ENCODE results near the gene GEMIN4. TPM values are rescaled to one million over a fixed set of nuclear protein-coding genes. Genes with fewer than 3 reads are reported as not detected.

GEMIN4 gene
- total RNA-seq = 10.6 TPM

DNA sequence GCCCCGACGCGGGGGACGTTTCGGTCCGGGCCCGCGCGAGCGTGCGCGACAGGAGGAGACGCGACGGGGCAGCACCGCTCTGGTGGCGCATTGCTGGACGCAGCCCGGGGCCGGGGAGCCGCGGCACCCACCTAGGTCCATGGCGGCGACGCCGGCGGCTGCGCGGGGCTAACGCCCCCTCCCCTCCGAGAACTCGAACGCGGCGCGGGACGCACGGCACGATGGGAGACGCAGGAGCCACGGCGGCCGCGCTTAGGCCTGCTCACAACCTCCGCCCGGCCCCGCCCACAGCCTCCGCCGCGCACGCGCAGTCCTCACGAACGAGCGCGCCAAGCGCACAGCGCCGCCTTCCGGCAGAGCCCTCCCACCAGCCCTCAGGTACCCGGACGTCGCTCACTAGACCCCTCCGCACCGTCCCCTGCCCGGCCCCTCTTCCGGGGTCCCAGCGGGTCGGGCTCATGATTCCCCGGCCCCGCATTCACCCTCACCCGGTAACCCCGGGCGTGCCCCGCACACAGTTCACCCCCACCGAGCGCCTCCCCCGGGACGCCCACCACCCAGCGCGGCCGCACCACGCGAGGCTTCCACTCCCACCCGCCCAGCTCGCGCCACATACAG lies at the start of gene GEMIN4:
TSS of gene GEMIN4 (minus strand) at position 263 of the 618 bp plus-strand sequence. CDS start at position 141, 122 bp downstream.

DNA sequence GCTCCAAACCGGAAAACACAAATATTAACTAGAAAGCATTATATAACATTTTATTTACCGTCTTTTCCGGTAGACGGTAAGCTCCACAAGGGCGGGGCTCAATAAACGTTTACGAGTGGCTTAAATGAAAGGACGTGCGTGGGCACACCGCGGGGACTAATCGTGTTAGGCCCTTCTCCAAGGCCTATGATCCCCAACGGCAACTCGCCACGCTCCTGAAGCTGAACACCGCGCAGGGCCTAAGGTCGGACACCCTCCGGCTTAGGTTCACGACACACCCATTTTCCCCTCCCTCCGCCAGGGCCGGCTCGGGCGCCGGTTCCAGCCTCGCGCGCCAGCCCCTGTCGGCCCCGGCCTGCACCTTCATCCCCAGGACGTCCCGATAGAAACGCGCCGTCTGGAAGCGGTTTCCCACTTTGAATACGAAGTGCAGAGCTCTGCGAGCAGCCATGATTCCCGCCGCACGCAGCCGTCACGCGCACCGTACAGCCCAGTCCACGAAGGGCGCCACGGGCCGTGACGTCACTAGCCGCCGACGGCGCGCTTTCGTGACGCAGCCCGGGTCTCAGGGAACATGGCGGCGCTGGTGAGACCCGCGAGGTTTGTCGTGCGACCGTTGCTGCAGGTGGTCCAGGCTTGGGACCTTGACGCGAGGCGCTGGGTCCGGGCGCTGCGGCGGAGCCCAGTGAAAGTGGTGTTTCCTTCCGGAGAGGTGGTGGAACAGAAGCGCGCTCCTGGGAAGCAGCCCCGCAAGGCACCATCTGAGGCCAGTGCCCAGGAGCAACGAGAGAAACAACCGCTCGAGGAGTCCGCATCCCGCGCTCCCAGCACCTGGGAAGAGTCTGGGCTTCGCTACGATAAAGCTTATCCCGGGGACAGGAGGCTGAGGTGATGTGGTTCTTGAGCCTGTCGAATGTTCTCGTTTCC lies 30.0 kb upstream of the GEMIN4 start, which contains the start of the genes GLOD4 and MRM3:
TSS of gene GLOD4 (minus strand) at position 476 of the 927 bp plus-strand sequence. CDS start at position 451, 25 bp downstream.
TSS of gene MRM3 (plus strand) at position 549 of the 927 bp plus-strand sequence. CDS start at position 575, 26 bp downstream.

DNA sequence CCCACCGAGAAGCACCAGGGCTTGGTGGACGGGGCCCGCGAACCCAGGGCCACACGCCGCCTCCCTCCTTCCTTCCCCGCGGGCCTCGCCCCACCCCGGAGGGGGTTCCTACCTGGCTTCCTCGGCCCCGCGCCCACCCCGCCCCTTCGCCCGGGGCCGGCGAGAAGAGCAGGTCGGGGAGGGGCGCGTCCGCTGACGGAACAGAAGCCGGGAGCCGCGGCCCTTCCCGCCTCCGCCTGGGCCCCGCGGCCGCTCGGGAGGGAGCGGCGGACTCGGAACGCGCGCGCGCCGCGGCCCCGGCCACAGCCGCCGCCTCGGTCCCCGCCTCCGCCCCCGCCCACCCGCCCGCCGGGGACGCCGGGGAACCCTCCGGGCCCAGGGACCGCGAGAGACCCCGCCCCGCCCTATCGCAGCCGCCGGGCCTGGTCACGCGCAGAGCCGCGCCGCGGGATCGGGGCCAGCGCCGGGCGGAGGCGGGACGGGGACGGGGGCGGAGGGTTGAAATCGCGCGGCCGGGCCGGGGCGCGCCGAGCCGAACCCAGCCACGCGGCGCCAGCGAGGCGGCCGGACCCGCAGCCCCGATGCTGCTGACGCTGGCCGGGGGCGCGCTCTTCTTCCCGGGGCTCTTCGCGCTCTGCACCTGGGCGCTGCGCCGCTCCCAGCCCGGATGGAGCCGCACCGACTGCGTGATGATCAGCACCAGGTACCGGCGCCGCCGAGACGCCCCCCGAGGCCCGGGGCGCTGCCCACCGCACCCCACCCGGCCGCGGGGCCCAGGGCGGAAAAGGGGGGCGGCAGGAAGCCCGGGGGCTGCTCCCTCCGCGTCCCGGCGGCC lies 19.8 kb downstream of the GEMIN4 start, which contains the start of gene TLCD3A:
TSS of gene TLCD3A (plus strand) at position 530 of the 835 bp plus-strand sequence. CDS start at position 582, 52 bp downstream.

Other genes starting within 250 kb of the GEMIN4 start
- gene VPS53, start 37.4 kb downstream of the GEMIN4 start, total RNA-seq = 31.1 TPM
- 13.6 TPM for gene TLCD3A, start 19.7 kb downstream of the GEMIN4 start, total RNA-seq
- 67.6 TPM for gene GLOD4, start 30.0 kb upstream of the GEMIN4 start, total RNA-seq
- gene MRM3, start 30.1 kb upstream of the GEMIN4 start, total RNA-seq = 18.9 TPM
- gene NXN, start 227.5 kb upstream of the GEMIN4 start, total RNA-seq = 20.8 TPM
- 14.8 TPM for gene TIMM22, start 244.9 kb upstream of the GEMIN4 start, total RNA-seq